ENCODE data around the gene HLCS. TPM values are rescaled to one million over a fixed set of nuclear protein-coding genes. Genes with fewer than 3 reads are reported as not detected.

The HLCS gene
- total and polyA plus RNA-seq, 10 of the 15 experiments (the other 5 are each of a cell fraction or from before 2014, with no cell fraction given) = 1.5 to 12.7 (median 9.6) TPM

DNA sequence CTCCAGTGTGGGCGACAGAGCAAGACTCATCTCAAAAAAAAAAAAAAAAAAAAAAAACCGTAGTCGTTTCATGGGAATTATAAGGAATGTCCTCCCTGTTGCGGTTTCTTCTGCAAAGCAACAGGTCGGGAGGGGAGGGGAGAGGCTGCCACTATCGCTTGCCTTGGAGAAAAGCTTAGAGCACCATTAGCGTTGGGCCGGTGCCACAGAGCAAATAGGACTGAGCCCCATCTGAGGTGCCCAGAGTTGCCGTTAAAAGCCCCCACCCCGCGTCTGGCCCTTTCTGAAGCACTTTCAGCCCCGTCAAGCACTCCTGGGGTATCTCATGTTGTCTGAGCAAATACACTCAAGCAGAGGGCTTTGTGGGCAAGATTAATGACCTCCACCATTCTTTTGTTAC lies 42.3 kb upstream of the HLCS start:
- Histone ChIP-seq H3K79me2 (ENCODE audit: control insufficient read depth, insufficient read depth, low read length) (no peaks in the 10 kb centered on the region), H3K9me3 (replicated peaks; ENCODE audit: control insufficient read depth, insufficient read depth, low read length) (no peaks in the 10 kb centered on the region; the same call in 2 of the 3 replicates), H3K27me3 (replicated peaks in 1 of 2; ENCODE audit: control insufficient read depth in 2 of 2, insufficient read depth in 2 of 2, low read length in 1 of 2) (peaks cover 2 to 13% of the 10 kb centered on the region in 2 experiments; a peak in 2 of 4 replicates), H3K36me3 (ENCODE audit: control insufficient read depth in 2 of 2, insufficient read depth in 2 of 2, low read length in 1 of 2) (no peaks in the 10 kb centered on the region), H3K9ac (ENCODE audit: control insufficient read depth, insufficient read depth, low read length) (no peak overlapping the region), H3K4me1 (ENCODE audit: control insufficient read depth, insufficient read depth, low read length) (no peaks in the 10 kb centered on the region; the same call in 1 of the 2 replicates), H2AFZ (ENCODE audit: control insufficient read depth, low read depth, low read length) (no peak overlapping the region), H3K4me3 (no peak overlapping the region), H3K27ac (ENCODE audit: control insufficient read depth, insufficient read depth) (no peak overlapping the region), H3K4me2 (ENCODE audit: control insufficient read depth, insufficient read depth) (no peak overlapping the region), H4K20me1 (ENCODE audit: control insufficient read depth, insufficient read depth) (no peaks in the 10 kb centered on the region)
- no TSS peak for BruUV-seq (replicated peaks)
- intact Hi-C loops (cut with micrococcal nuclease; ENCODE audit: unreplicated experiment) = loop anchor here (1.0 to 2.0 kb wide), 2 partner anchors 31 to 70 kb away; no protein-coding TSS in a partner anchor
- FAIRE-seq (no peak), ATAC-seq (no peak), DNase-seq (ENCODE audit: low read depth, low spot score) (no peak)
- ChIA-PET POLR2A (no interaction called here), SMC1A (ENCODE audit: uncharacterized antibody, unreplicated experiment) (interaction anchor here (1.6 kb wide), 1 partner anchor 32 kb away, joined by 6 read pairs; no protein-coding TSS in a partner anchor), RAD21 (ENCODE audit: unreplicated experiment) (interaction anchor here (1.0 kb wide), 1 partner anchor 33 kb away, joined by 4 read pairs; no protein-coding TSS in a partner anchor), CTCF (interaction anchor here (0.6 to 0.7 kb wide), 2 partner anchors 8 to 69 kb away, joined by 3 read pairs; no protein-coding TSS in a partner anchor)
- TF ChIP-seq PAX8 (IDR thresholded peaks at IDR 0.05) (no peak), ZZZ3 (IDR thresholded peaks at IDR 0.05; ENCODE audit: control insufficient read depth, insufficient read length, low read depth) (no peak), ZBED1 (IDR thresholded peaks at IDR 0.05; ENCODE audit: borderline replicate concordance) (no peak), WRNIP1 (IDR thresholded peaks at IDR 0.05; ENCODE audit: borderline replicate concordance, low read depth, low read length) (no peak), NFYA (IDR thresholded peaks at IDR 0.05; ENCODE audit: borderline replicate concordance, low read depth, low read length) (no peak), CREB1 (IDR thresholded peaks at IDR 0.05; ENCODE audit: low read depth) (no peak), CREM (IDR thresholded peaks at IDR 0.05; ENCODE audit: low read depth) (no peak), KDM1A (IDR thresholded peaks at IDR 0.05; ENCODE audit: borderline replicate concordance) (no peak), BACH1 (IDR thresholded peaks at IDR 0.05; ENCODE audit: borderline replicate concordance) (no peak), NBN (IDR thresholded peaks at IDR 0.05) (no peak)
- TF ChIP-seq, protein P1, sequence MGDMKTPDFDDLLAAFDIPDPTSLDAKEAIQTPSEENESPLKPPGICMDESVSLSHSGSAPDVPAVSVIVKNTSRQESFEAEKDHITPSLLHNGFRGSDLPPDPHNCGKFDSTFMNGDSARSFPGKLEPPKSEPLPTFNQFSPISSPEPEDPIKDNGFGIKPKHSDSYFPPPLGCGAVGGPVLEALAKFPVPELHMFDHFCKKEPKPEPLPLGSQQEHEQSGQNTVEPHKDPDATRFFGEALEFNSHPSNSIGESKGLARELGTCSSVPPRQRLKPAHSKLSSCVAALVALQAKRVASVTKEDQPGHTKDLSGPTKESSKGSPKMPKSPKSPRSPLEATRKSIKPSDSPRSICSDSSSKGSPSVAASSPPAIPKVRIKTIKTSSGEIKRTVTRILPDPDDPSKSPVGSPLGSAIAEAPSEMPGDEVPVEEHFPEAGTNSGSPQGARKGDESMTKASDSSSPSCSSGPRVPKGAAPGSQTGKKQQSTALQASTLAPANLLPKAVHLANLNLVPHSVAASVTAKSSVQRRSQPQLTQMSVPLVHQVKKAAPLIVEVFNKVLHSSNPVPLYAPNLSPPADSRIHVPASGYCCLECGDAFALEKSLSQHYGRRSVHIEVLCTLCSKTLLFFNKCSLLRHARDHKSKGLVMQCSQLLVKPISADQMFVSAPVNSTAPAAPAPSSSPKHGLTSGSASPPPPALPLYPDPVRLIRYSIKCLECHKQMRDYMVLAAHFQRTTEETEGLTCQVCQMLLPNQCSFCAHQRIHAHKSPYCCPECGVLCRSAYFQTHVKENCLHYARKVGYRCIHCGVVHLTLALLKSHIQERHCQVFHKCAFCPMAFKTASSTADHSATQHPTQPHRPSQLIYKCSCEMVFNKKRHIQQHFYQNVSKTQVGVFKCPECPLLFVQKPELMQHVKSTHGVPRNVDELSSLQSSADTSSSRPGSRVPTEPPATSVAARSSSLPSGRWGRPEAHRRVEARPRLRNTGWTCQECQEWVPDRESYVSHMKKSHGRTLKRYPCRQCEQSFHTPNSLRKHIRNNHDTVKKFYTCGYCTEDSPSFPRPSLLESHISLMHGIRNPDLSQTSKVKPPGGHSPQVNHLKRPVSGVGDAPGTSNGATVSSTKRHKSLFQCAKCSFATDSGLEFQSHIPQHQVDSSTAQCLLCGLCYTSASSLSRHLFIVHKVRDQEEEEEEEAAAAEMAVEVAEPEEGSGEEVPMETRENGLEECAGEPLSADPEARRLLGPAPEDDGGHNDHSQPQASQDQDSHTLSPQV (IDR thresholded peaks at IDR 0.05) = no peak
- TF ChIP-seq, protein P2, sequence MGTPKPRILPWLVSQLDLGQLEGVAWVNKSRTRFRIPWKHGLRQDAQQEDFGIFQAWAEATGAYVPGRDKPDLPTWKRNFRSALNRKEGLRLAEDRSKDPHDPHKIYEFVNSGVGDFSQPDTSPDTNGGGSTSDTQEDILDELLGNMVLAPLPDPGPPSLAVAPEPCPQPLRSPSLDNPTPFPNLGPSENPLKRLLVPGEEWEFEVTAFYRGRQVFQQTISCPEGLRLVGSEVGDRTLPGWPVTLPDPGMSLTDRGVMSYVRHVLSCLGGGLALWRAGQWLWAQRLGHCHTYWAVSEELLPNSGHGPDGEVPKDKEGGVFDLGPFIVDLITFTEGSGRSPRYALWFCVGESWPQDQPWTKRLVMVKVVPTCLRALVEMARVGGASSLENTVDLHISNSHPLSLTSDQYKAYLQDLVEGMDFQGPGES (IDR thresholded peaks at IDR 0.05) = no peak
- TF ChIP-seq, protein P3, sequence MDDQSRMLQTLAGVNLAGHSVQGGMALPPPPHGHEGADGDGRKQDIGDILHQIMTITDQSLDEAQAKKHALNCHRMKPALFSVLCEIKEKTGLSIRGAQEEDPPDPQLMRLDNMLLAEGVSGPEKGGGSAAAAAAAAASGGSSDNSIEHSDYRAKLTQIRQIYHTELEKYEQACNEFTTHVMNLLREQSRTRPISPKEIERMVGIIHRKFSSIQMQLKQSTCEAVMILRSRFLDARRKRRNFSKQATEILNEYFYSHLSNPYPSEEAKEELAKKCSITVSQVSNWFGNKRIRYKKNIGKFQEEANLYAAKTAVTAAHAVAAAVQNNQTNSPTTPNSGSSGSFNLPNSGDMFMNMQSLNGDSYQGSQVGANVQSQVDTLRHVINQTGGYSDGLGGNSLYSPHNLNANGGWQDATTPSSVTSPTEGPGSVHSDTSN (IDR thresholded peaks at IDR 0.05; ENCODE audit: insufficient replicate concordance, low read depth, low read length) = no peak
- TF ChIP-seq, protein P4, sequence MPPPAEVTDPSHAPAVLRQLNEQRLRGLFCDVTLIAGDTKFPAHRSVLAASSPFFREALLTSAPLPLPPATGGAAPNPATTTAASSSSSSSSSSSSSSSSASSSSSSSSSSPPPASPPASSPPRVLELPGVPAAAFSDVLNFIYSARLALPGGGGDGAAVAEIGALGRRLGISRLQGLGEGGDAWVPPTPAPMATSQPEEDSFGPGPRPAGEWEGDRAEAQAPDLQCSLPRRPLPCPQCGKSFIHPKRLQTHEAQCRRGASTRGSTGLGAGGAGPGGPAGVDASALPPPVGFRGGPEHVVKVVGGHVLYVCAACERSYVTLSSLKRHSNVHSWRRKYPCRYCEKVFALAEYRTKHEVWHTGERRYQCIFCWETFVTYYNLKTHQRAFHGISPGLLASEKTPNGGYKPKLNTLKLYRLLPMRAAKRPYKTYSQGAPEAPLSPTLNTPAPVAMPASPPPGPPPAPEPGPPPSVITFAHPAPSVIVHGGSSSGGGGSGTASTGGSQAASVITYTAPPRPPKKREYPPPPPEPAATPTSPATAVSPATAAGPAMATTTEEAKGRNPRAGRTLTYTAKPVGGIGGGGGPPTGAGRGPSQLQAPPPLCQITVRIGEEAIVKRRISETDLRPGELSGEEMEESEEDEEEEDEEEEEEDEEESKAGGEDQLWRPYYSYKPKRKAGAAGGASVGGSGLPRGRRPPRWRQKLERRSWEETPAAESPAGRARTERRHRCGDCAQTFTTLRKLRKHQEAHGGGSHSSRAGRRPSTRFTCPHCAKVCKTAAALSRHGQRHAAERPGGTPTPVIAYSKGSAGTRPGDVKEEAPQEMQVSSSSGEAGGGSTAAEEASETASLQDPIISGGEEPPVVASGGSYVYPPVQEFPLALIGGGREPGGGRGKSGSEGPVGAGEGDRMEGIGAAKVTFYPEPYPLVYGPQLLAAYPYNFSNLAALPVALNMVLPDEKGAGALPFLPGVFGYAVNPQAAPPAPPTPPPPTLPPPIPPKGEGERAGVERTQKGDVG (CRISPR knock-in tag; IDR thresholded peaks at IDR 0.05) = no peak
- in situ Hi-C loops (cut with MboI) = no loop called here
- 62% methylated on average over 11 of the region's 12 CpGs for WGBS (ENCODE audit: insufficient coverage, insufficient replicate concordance, low lambda C conversion rate, missing lambda C conversion rate)

All from GM12878 (cell line).